H1 (cell line): ENCODE results near the gene EYA2. TPM values are rescaled to one million over a fixed set of nuclear protein-coding genes. Genes with fewer than 3 reads are reported as not detected.

Experiments used
- CTCF ChIA-PET: fragments of 300-600 bp; sonication (Branson Sonifier 250); formaldehyde crosslinking; loops from one replicate; lab custom pipeline; 2021; ENCODE audit not compliant: partially characterized antibody; lab: Charles Lee
- POLR2A ChIA-PET: fragments of 300-600 bp; sonication (Branson Sonifier 250); formaldehyde crosslinking; loops from one replicate; lab custom pipeline; 2021; ENCODE audit warnings: inconsistent platforms; ENCODE audit not compliant: partially characterized antibody; lab: Charles Lee
- DNase-seq, 2 experiments: peaks; one replicate each; pipeline versions ENCODE4 v3.0.0 to v3.0.0-alpha.2; 2010 to 2022; ENCODE audit warnings: low spot score in 2 of 2, low read depth in 1 of 2, mixed read lengths in 1 of 2
- FAIRE-seq: peaks from 2 replicates; lab custom pipeline; 2011; peaks lifted over from hg19 to GRCh38; lab: Jason Lieb, UNC
- H2AFZ ChIP-seq: 2 replicates; pipeline ENCODE4 v1.8.1; 2012; ENCODE audit warnings: low read length, inconsistent platforms
- H2AK5ac ChIP-seq: 2 replicates; pipeline ENCODE4 v1.6.1; 2013; ENCODE audit warnings: low read depth, low read length
- H2BK120ac ChIP-seq: replicated peaks from 2 replicates; pipeline ENCODE3; 2013; ENCODE audit warnings: low read depth, low read length, inconsistent platforms
- H2BK12ac ChIP-seq: 2 replicates; pipeline ENCODE4 v1.6.1; 2013; ENCODE audit warnings: low read depth, low read length
- H2BK15ac ChIP-seq: 2 replicates; pipeline ENCODE4 v1.6.1; 2013; ENCODE audit warnings: low read length
- H2BK20ac ChIP-seq: 2 replicates; pipeline ENCODE4 v1.6.1; 2013; ENCODE audit warnings: low read length
- H2BK5ac ChIP-seq: 2 replicates; pipeline ENCODE4 v1.6.1; 2013; ENCODE audit warnings: low read depth, low read length
- H3K14ac ChIP-seq: 2 replicates; pipeline ENCODE4 v1.6.1; 2013; ENCODE audit warnings: inconsistent platforms; ENCODE audit not compliant: insufficient read length
- H3K18ac ChIP-seq: 2 replicates; pipeline ENCODE4 v1.6.1; 2013; ENCODE audit warnings: low read length; ENCODE audit errors: extremely low read depth
- H3K23ac ChIP-seq: 2 replicates; pipeline ENCODE4 v1.6.1; 2013; ENCODE audit warnings: inconsistent platforms; ENCODE audit not compliant: insufficient read length
- H3K23me2 ChIP-seq: 2 replicates; pipeline ENCODE4 v1.6.1; 2013; ENCODE audit warnings: low read depth, low read length
- H3K27ac ChIP-seq: 2 replicates; pipeline ENCODE4 v1.6.1; 2011; ENCODE audit warnings: low read depth, low read length, inconsistent platforms
- H3K27me3 ChIP-seq, 4 experiments: replicated peaks in 1 of 4; 1 replicate in 1 of 4; 2 replicates in 3 of 4; pipeline versions ENCODE4 v1.6.1 to v1.8.1; 2011 to 2013; ENCODE audit warnings: low read length in 3 of 4, mild to moderate bottlenecking in 3 of 4, inconsistent platforms in 2 of 4, mixed read lengths in 2 of 4, moderate library complexity in 1 of 4; ENCODE audit not compliant: control insufficient read depth in 3 of 4, insufficient read depth in 3 of 4; ENCODE audit errors: extremely low read depth in 1 of 4
- H3K36me3 ChIP-seq, 4 experiments: 2 replicates each; pipeline versions ENCODE4 v1.6.1 to v1.8.1; 2011 to 2013; ENCODE audit warnings: mild to moderate bottlenecking in 4 of 4, low read length in 3 of 4, moderate library complexity in 2 of 4, control low read depth in 1 of 4, inconsistent platforms in 1 of 4; ENCODE audit not compliant: insufficient read depth in 4 of 4, control insufficient read depth in 2 of 4
- H3K4ac ChIP-seq: replicated peaks from 2 replicates; pipeline ENCODE3; 2013; ENCODE audit warnings: low read length, low read depth, mixed read lengths, inconsistent platforms; ENCODE audit not compliant: insufficient read length
- H3K4me1 ChIP-seq, 4 experiments: replicated peaks in 1 of 4; 1 replicate in 1 of 4; 2 replicates in 3 of 4; pipeline versions ENCODE4 v1.6.1 to v1.8.1; 2011 to 2013; ENCODE audit warnings: low read length in 3 of 4, inconsistent platforms in 2 of 4, mixed read lengths in 1 of 4; ENCODE audit not compliant: insufficient read depth in 4 of 4, control insufficient read depth in 3 of 4
- H3K4me2 ChIP-seq, 2 experiments: 2 replicates each; pipeline versions ENCODE4 v1.6.1 to v1.8.1; 2011 to 2013; ENCODE audit warnings: low read depth in 2 of 2, low read length in 2 of 2, control low read depth in 1 of 2, inconsistent platforms in 1 of 2, mild to moderate bottlenecking in 1 of 2; ENCODE audit not compliant: insufficient read depth in 1 of 2
- H3K4me3 ChIP-seq, 4 experiments: fragments of 200-600, 300-600 bp in 1 of 4; sonication (generic), shearing (Covaris generic), sonication (Bioruptor Twin) in 1 of 4; 2 replicates each; pipeline versions ENCODE4 v1.5.1 to v1.8.1; 2011 to 2016; ENCODE audit warnings: low read length in 4 of 4, low read depth in 3 of 4, control low read depth in 2 of 4, inconsistent platforms in 2 of 4, mild to moderate bottlenecking in 2 of 4, mixed read lengths in 1 of 4, moderate library complexity in 1 of 4; ENCODE audit not compliant: insufficient read depth in 2 of 4; ENCODE audit errors: extremely low read depth in 1 of 4
- H3K56ac ChIP-seq: replicated peaks from 2 replicates; pipeline ENCODE3; 2013; ENCODE audit warnings: low read depth, mild to moderate bottlenecking, mixed read lengths, low read length, inconsistent platforms; ENCODE audit not compliant: insufficient read length
- H3K79me1 ChIP-seq: 2 replicates; pipeline ENCODE4 v1.6.1; 2013; ENCODE audit warnings: low read depth, low read length, control low read depth
- H3K79me2 ChIP-seq, 2 experiments: 2 replicates each; pipeline versions ENCODE4 v1.6.1 to v1.8.1; 2012 to 2013; ENCODE audit warnings: low read length in 2 of 2, mild to moderate bottlenecking in 2 of 2, inconsistent platforms in 1 of 2; ENCODE audit not compliant: insufficient read depth in 2 of 2, control insufficient read depth in 1 of 2
- H3K9ac ChIP-seq, 4 experiments: replicated peaks in 1 of 4; 1 replicate in 1 of 4; 2 replicates in 3 of 4; pipeline versions ENCODE4 v1.6.1 to v1.8.1; 2011 to 2013; ENCODE audit warnings: low read depth in 3 of 4, low read length in 3 of 4, control low read depth in 2 of 4, mild to moderate bottlenecking in 2 of 4, moderate library complexity in 2 of 4, inconsistent platforms in 1 of 4; ENCODE audit errors: extremely low read depth in 1 of 4
- H3K9me3 ChIP-seq, 2 experiments: 2 replicates each; pipeline versions ENCODE4 v1.6.1 to v1.8.1; 2012 to 2013; ENCODE audit warnings: mild to moderate bottlenecking in 2 of 2, moderate library complexity in 2 of 2, control low read depth in 1 of 2, inconsistent platforms in 1 of 2, low read depth in 1 of 2, low read length in 1 of 2, mixed read lengths in 1 of 2; ENCODE audit not compliant: insufficient read depth in 2 of 2
- H4K20me1 ChIP-seq, 2 experiments: replicated peaks in 1 of 2; 2 replicates each; pipeline versions ENCODE3 to v1.8.1; 2011 to 2013; ENCODE audit warnings: inconsistent platforms in 2 of 2, low read length in 2 of 2, mild to moderate bottlenecking in 1 of 2; ENCODE audit not compliant: insufficient read depth in 2 of 2, control insufficient read depth in 1 of 2
- H4K5ac ChIP-seq: 2 replicates; pipeline ENCODE4 v1.6.1; 2013; ENCODE audit warnings: low read length, low read depth, mixed read lengths, inconsistent platforms; ENCODE audit not compliant: insufficient read length
- H4K8ac ChIP-seq: 2 replicates; pipeline ENCODE4 v1.8.0; 2013; ENCODE audit warnings: mild to moderate bottlenecking, moderate library complexity, low read length, inconsistent platforms; ENCODE audit not compliant: insufficient read depth; ENCODE audit errors: extremely low read depth
- H4K91ac ChIP-seq: replicated peaks from 2 replicates; pipeline ENCODE3; 2013; ENCODE audit warnings: low read length, mixed read lengths, inconsistent platforms; ENCODE audit not compliant: insufficient read length
- BCL11A ChIP-seq, 2 experiments: IDR thresholded peaks; one replicate each; pipeline ENCODE4 v1.6.1; 2011; ENCODE audit warnings: low read depth in 2 of 2, low read length in 2 of 2, mild to moderate bottlenecking in 2 of 2
- FOSL1 ChIP-seq: IDR thresholded peaks from 2 replicates; pipeline ENCODE4 v1.6.1; 2011; ENCODE audit warnings: mild to moderate bottlenecking, low read depth, low read length, moderate library complexity; ENCODE audit not compliant: insufficient read depth
- MAX ChIP-seq: IDR thresholded peaks from 2 replicates; pipeline ENCODE4 v1.6.1; 2012; ENCODE audit warnings: inconsistent platforms
- NANOG ChIP-seq: IDR thresholded peaks from 2 replicates; pipeline ENCODE4 v1.6.1; 2011; ENCODE audit warnings: low read length, low read depth, mild to moderate bottlenecking, inconsistent platforms; ENCODE audit not compliant: insufficient read depth, poor library complexity, severe bottlenecking
- PHF8 ChIP-seq: fragments of 200-600 bp; sonication (generic); conservative IDR thresholded peaks from 2 replicates; pipeline ENCODE4 v1.7.1; 2012; ENCODE audit warnings: low read depth, mild to moderate bottlenecking, inconsistent platforms, low read length, moderate library complexity
- POU5F1 ChIP-seq: IDR thresholded peaks from 2 replicates; pipeline ENCODE4 v1.6.1; 2011; ENCODE audit warnings: low read depth, mild to moderate bottlenecking, low read length, moderate library complexity
- SIRT6 ChIP-seq: IDR thresholded peaks from one replicate; pipeline ENCODE4 v1.7.1; 2012; ENCODE audit warnings: low read length, inconsistent platforms
- USF2 ChIP-seq: IDR thresholded peaks from 2 replicates; pipeline ENCODE4 v1.6.1; 2011; ENCODE audit warnings: low read length, improper control_type of control experiment
- WGBS, 2 experiments: shearing (Covaris generic) in 1 of 2; methylation state at CpG; one replicate each; pipeline versions ENCODE4 v1.1.6 to v1.1.7; 2013 to 2015; ENCODE audit warnings: low lambda C conversion rate in 2 of 2, mixed read lengths in 2 of 2, inconsistent platforms in 1 of 2, low coverage in 1 of 2, missing lambda C conversion rate in 1 of 2; ENCODE audit not compliant: insufficient replicate concordance in 2 of 2, insufficient coverage in 1 of 2, insufficient read length in 1 of 2; ENCODE audit errors: extremely low coverage in 1 of 2, missing lambda C conversion rate in 1 of 2; 5-methylcytosine and 5-hydroxymethylcytosine counted together
- polyA plus RNA-seq, 7 experiments: library from polyadenylated mRNA; depleted of rRNA in 3 of 7; stranded (reverse) in 5 of 7; unstranded in 2 of 7; fragments of >200 nt in 5 of 7; fragments of 200-250 nt in 2 of 7; gene quantifications; 1 replicate in 5 of 7; 2 replicates in 1 of 7; 4 replicates in 1 of 7; pipeline versions ENCODE4 v1.2.1 to v1.2.3, GENCODE V29; 2011 to 2013; ENCODE audit warnings: missing spikeins in 2 of 7, mixed read lengths in 2 of 7
- total RNA-seq: library from RNA; stranded (reverse); fragmentation: NEBNext Ultra II Directional; extraction: Animal tissue kit (Norgen Biotek cat#: 25700); gene quantifications from 2 replicates; pipeline ENCODE4 v1.2.1, GENCODE V29; 2021

The EYA2 gene
- total and polyA plus RNA-seq, 2 of the 8 experiments (the other 6 are each of a cell fraction or from before 2014, with no cell fraction given), result 1.6 to 1.7 TPM

GRCh38 chr20:46929902-46930301 lies 35.3 kb downstream of the EYA2 start:
- H3K4ac ChIP-seq, result no peak overlapping the region
- no peak overlapping the region for H2BK20ac ChIP-seq
- no peak overlapping the region for H3K4me3 ChIP-seq
- H3K36me3 ChIP-seq, result no peaks in the 10 kb centered on the region
- H2BK120ac ChIP-seq, result no peak overlapping the region
- DNase-seq (no peak), FAIRE-seq (no peak)
- no peak overlapping the region for H3K23ac ChIP-seq
- H4K91ac ChIP-seq, result no peak overlapping the region
- 80% methylated on average over 1 of the region's 1 CpG; no CpG with 5 or more reads in 1 of the 2 experiments for WGBS, 2 experiments
- no peaks in the 10 kb centered on the region; a peak in 1 of 4 replicates for H3K9me3 ChIP-seq
- CTCF ChIA-PET, result interaction anchor here (1.0 kb wide), 1 partner anchor 9 kb away, joined by 4 read pairs; no protein-coding TSS in a partner anchor
- H3K4me1 ChIP-seq, result peaks cover 0 to 7% (median 4%) of the 10 kb centered on the region in 4 experiments; a peak in 2 of 7 replicates
- H2AFZ ChIP-seq, result no peak overlapping the region
- TF ChIP-seq SIRT6 (no peak), MAX (no peak), PHF8 (no peak), POU5F1 (no peak), USF2 (no peak), NANOG (no peak), FOSL1 (no peak), BCL11A (IDR thresholded peaks at IDR 0.05; ENCODE audit: low read depth in 2 of 2, low read length in 2 of 2) (no peak)
- TF ChIP-seq, all 59 proteins: peak for 0
- Histone ChIP-seq H2BK15ac (no peak overlapping the region), H3K56ac (no peak overlapping the region), H3K18ac (no peak overlapping the region), H4K20me1 (no peaks in the 10 kb centered on the region), H3K79me2 (no peaks in the 10 kb centered on the region), H3K79me1 (0 out of 2 replicates have a peak, but pooled peaks cover 2% of the 10 kb centered on the region), H3K14ac (no peak overlapping the region), H3K23me2 (no peaks in the 10 kb centered on the region; the same call in 1 of the 2 replicates), H3K4me2 (no peak overlapping the region), H3K27me3 (no peaks in the 10 kb centered on the region), H3K27ac (no peak overlapping the region), H3K9ac (no peak overlapping the region), H2AK5ac (no peak overlapping the region), H2BK12ac (no peak overlapping the region), H2BK5ac (no peak overlapping the region), H4K8ac (no peak overlapping the region), H4K5ac (no peak overlapping the region)
- POLR2A ChIA-PET, result no interaction called here
